HG02759 (cell line): Measurements from ENCODE around the gene AIF1.

Experiments used
- ATAC-seq: cut with Tn5 transposase; IDR thresholded peaks from one replicate; pipeline ENCODE4 v1.9.1; 2021; ENCODE audit warnings: mild to moderate bottlenecking, moderate library complexity; ENCODE audit not compliant: unreplicated experiment

Gene AIF1

GRCh38 chr6:31641370-31641769, 26.3 kb downstream of the AIF1 start:
- ATAC-seq, result no peak

GRCh38 chr6:31642798-31643570, 27.9 kb downstream of the AIF1 start:
- ATAC-seq, result no peak

- ATAC-seq, result no peak
Observed at GRCh38 chr6:31643818-31644454, 28.9 kb downstream of the AIF1 start.

GRCh38 chr6:31645325-31645724, 30.3 kb downstream of the AIF1 start:
- no peak for ATAC-seq

GRCh38 chr6:31651602-31652191, 36.7 kb downstream of the AIF1 start:
- peak; percentile 19 for ATAC-seq

GRCh38 chr6:31652925-31653724, 38.1 kb downstream of the AIF1 start:
- peak; percentile 65 for ATAC-seq

GRCh38 chr6:31654574-31655348, 39.7 kb downstream of the AIF1 start:
- ATAC-seq, result no peak

GRCh38 chr6:31655349-31656237, 40.6 kb downstream of the AIF1 start, which contains the start of gene APOM:
TSS of gene APOM (plus strand) at chr6:31655894. CDS start at chr6:31655967, 73 bp downstream.
- no peak for ATAC-seq

- ATAC-seq, result no peak
Observed at GRCh38 chr6:31657406-31658157, 42.5 kb downstream of the AIF1 start.

GRCh38 chr6:31658158-31658688, 43.2 kb downstream of the AIF1 start:
- no peak for ATAC-seq

- no peak for ATAC-seq
Observed at GRCh38 chr6:31658983-31659648, 44.1 kb downstream of the AIF1 start.

GRCh38 chr6:31659649-31660380, 44.8 kb downstream of the AIF1 start:
- ATAC-seq, result no peak

GRCh38 chr6:31660381-31661261, 45.6 kb downstream of the AIF1 start, which contains the start of gene C6orf47:
TSS of gene C6orf47 (minus strand) at chr6:31660778. CDS start at chr6:31659947, 831 bp downstream.
- ATAC-seq, result peak; percentile 53

- ATAC-seq, result no peak
Observed at GRCh38 chr6:31661262-31662123, 46.5 kb downstream of the AIF1 start.

GRCh38 chr6:31662124-31662723, 47.2 kb downstream of the AIF1 start:
- ATAC-seq, result no peak
